ENCODE measurements around the gene DISP1.

Gene DISP1

DNA sequence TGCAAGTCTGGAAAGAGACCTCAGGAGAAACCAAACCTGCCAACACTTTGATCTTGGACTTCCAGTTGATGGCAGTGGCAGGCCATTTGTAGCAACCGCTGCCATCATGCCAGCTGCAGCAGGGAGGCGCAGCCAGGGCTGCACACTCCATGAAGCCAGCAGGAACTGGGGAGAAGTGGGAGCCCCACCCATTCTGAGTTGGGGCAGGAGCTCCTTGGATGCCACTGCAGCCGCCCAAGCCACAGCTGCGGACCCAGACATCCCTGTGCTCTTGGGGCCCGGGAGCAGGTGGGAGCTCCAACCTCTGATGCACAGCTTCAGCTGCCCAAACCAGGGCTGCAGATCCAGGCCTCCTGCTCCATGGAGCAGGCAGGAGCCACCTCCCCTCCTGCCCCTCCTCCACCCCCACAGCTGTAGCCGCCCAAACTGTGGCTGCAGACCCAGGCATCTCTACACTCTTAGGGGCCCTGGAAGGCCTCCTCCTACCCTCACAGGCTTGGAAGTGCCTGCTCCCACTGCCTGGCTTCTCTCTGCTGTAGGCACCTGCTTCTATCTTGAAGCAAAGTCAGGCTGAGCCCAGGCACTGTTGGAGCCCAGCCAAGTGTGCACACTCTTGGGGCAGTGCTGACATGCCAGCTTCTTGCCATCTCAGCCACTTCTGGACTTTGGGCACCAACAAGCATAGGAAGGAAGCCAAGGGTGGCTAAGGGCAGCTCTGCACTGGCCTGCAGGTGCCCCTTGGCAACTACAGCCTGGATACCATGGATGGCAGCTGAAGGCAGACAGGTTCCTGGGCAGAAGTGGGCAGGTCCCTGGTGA is 20.0 kb upstream of the DISP1 start:
- no peak for TF ChIP-seq CTCF (IDR thresholded peaks at IDR 0.05; ENCODE audit: extremely low read depth, missing control alignments)
- DNase-seq (ENCODE audit: low spot score): no peak

DNA sequence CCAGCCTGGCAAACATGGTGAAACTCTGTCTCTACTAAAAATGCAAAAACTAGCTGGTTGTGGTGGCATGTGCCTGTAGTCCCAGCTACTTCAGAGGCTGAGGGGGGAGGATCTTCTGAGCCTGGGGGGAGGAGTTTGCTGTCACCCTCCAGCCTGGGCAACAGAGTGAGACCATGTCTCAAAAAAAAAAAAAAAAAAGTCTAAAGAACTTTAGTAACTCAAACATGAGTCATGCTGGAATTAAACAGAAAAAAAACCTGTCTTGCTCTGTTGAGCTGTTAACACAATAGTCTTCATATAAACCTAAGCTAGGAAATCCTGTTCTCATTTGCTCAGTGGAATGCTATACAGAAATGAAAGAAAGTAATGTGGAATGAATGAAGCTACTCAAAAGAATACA is 16.7 kb upstream of the DISP1 start:
- DNase-seq (ENCODE audit: low spot score): no peak
- no peak for TF ChIP-seq CTCF (IDR thresholded peaks at IDR 0.05; ENCODE audit: extremely low read depth, missing control alignments)

DNA sequence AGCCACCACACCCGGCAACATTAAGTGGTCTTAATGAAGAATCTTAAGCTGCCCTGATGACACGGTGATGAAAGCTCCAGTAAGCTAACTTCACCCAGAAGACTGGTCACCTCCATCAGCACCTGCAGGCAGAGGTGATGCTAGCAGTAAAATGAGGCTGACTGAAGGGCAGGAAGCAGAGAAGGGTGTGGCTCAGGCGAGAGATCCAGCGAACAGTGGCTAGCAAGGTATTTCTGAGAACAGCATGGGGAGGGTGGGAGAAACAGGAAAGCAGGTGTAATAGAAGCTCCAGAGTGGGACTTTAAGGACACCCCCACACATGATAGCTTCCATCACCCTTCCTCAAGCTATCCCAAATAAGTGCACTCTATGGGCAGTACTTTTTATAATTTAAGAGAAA is 15.9 kb upstream of the DISP1 start:
- no peak for TF ChIP-seq CTCF (IDR thresholded peaks at IDR 0.05; ENCODE audit: extremely low read depth, missing control alignments)
- no peak for DNase-seq (ENCODE audit: low spot score)

DNA sequence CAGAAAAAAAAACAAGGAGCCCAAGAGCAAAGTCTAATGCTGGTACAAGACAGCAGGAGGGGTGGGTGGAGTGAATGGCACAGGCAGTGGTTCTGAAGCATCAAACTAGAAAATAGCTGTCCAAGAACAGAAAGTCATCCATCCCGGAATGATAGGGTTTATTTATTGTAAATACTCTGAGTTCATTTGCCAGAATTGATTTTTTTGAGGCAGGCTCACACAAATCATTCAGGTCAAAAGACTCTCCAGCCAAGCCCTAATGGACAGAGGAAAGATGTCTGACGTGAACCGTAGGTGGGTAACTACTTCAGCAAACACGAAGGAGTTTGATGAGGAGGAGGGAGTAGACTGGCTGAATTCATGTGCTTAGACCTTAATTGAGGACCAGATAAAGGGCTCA is 13.8 kb upstream of the DISP1 start:
- TF ChIP-seq CTCF (IDR thresholded peaks at IDR 0.05; ENCODE audit: extremely low read depth, missing control alignments): no peak
- no peak for DNase-seq (ENCODE audit: low spot score)

DNA sequence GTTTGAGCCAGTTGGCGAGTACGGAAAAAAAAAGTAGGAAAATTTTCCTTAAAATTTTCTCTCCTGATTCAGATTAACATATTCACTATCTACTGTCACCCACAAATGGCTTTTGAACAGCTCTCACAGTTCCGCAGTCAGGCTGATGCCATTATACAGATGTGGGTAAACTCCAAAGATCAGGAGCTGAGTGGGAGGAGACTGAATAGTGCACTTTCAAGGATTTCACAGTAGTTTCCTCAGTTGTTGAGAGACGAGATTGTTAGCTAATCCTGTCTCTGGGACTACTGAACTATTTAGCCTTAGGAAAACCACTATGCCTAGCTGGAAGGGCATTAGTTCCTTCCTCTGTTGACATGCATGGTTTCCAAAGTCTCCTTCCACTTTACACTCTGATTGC is 3.2 kb upstream of the DISP1 start:
- TF ChIP-seq CTCF (IDR thresholded peaks at IDR 0.05; ENCODE audit: extremely low read depth, missing control alignments): no peak
- no peak for DNase-seq (ENCODE audit: low spot score)

GRCh38 chr1:222813866-222814535 is 838 bp upstream of the DISP1 start:
- no peak for TF ChIP-seq CTCF (IDR thresholded peaks at IDR 0.05; ENCODE audit: extremely low read depth, missing control alignments)
- no peak for DNase-seq (ENCODE audit: low spot score)

- no peak for DNase-seq (ENCODE audit: low spot score)
- no peak for TF ChIP-seq CTCF (IDR thresholded peaks at IDR 0.05; ENCODE audit: extremely low read depth, missing control alignments)
These were observed 564 bp downstream of the DISP1 start for GRCh38 chr1:222815440-222815765.
